ENCODE results near the gene LRBA.

Gene LRBA

DNA sequence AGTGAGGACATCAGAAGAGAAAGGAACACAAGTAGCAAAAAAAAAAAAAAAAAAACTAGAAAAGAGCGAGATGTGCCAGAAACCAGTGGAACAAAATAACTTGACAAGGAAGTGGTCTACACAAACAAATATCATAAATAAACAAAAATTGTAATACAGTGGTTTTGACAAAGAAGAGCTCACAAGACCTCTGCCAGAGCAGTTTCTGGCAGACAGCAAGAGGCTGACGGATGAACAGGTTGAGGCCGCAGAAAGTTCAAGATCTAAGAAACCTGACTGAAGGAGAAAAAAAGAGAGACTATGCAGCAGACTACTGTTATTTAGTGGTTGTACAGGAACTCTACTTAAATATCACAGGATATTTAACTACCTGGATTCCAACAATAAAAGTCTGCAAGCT lies 367.0 kb downstream of the LRBA start:
- no peak for DNase-seq

- DNase-seq, result no peak
These were observed 368.1 kb downstream of the LRBA start for GRCh38 chr4:150647008-150647407.

GRCh38 chr4:150641612-150642011 lies 373.5 kb downstream of the LRBA start:
- DNase-seq, result no peak

GRCh38 chr4:150632639-150633038 lies 382.4 kb downstream of the LRBA start:
- DNase-seq, result no peak

DNA sequence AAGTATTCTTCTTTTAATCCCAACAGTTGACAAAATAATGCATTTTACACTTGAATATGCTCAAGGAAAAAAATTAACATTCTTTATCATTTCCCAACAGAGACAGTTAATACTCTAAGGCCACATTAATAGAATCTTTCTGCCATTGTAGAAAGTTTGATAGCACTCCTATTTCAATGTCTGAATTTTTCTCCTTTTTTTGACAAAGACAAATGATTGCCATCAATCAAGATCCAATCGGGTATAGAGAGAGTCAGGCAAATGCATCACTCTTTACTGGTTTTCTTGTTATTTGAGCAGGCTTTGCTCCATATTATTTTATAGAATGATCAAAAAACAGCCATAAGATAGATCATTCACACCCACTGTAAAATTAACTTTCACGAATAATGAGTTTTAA lies 387.0 kb downstream of the LRBA start:
- DNase-seq, result no peak

DNA sequence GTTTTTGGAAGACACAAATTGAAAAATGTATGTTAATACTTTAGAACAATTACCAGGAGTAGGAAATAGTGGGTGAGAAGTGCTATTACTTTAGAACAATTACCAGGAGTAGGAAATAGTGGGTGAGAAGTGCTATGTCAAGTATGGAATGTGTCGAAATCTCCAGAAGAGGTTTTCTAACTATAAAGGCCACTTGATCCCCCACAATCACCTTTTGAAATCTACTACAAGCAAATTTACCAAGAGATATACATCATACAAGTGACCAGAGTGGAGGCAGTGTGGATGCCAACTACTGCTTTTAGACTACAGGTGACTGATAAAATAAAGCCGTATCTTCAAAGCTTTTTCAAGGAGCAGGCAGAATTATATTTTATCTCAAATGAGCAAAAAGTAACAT lies 390.1 kb downstream of the LRBA start:
- DNase-seq, result no peak

DNA sequence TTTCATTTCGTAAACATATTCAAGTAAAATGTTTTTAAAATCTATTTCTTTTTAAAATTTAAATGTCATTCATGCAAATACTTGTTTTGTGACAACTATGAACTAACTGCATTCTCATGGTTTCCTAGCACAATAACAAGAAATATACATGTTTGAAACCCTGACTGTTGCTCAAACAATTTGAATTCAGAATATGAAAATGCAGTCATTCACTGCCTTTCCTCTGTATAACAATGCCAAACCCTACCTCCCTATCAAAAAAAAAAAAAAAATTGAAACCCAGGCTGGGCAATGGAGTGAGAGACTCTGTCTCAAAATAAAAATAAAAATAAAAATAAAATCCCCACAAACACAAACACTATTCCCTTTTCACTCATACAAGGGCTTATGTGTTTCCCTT lies 391.0 kb downstream of the LRBA start:
- no peak for DNase-seq

DNA sequence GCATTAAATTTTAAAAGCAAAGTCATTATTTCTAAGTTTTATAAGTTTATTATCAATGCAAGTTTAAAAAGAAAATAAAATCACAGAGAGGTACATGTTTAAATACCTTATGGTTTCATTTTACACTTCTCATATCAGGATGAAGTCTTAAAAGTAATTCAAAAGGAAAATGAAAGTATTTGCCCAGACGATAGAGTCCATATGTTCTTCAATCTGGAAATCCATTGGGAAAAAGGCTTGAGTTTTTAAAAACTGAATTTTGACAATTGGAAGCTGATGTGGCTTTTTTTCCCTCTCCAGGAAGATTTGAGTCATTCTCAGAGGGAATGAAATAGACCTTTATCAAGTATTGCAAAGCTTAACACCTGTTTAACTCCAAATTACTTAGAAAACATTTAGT lies 396.0 kb downstream of the LRBA start:
- no peak for DNase-seq

- no peak for DNase-seq
These were observed 406.0 kb downstream of the LRBA start for GRCh38 chr4:150609131-150609530.

DNA sequence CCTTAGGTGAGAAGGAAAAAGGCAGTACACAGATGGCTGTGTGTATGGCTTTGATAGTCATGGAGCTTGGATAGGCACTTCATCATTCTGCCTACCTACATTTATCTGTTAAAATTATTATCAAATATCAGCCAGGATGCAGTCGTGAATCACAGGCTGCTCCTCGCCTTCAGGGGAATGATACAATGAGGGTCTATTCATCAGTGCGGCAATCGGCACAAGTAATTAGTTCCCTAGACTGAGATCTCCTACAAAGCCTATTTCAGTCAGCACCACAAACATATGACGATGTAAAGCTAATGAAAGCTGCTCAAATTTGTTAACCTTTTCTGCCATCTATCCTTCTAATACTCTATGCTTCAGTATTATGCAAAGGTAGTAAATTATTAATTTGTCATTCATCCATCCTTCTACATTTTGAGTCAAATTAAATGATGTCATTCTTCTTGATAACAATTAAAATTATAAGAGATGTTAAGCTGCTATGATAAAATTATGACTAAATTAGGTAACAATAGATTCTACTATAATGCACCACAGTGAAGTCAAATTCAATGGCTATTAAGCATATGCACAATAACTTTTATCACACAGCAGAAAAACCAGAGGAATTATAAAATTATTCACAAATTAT lies 414.2 kb downstream of the LRBA start:
- no peak for DNase-seq

- no peak for DNase-seq
These were observed 415.5 kb downstream of the LRBA start for GRCh38 chr4:150599547-150599946.

GRCh38 chr4:150598909-150599308 lies 416.2 kb downstream of the LRBA start:
- DNase-seq, result no peak

- no peak for DNase-seq
These were observed 421.1 kb downstream of the LRBA start for GRCh38 chr4:150593996-150594395.

DNA sequence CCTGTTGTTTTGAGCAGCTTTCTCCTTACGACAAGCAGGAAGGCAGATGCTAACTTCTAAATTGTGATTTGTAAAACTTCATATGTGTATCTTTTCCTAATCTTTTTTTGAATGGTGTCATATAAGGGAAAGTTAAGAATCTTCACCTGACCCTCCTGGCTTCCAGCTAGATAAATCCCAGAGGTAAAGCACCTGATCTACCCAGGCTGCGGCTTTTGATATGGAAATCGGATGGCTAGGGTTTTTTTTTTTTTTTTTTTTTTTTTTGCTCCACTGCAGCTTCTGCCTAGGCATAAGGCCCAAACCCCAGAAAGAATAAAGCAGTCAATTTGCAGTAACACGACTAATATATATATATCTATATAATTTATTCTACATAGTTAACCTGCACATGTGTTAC lies 423.2 kb downstream of the LRBA start:
- DNase-seq, result no peak

DNA sequence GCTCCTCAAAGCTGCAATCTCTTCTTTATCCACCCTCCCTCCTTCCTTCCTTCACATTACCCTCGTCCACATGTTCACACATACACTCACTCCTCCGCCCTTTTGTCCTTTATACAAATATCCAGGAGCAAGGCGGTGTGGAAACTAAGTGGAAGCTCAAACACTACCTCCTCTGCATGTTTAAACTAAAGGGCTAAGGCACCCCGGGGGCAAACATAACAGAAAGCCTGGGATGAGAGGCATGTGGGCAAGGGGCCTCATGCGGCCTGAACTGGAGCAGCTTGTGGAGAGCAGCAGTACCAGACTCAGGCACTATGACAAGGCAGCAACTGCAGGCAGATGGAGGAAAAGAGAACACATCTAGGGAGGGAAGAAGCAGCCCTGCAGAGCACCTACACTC lies 423.7 kb downstream of the LRBA start:
- DNase-seq, result no peak

DNA sequence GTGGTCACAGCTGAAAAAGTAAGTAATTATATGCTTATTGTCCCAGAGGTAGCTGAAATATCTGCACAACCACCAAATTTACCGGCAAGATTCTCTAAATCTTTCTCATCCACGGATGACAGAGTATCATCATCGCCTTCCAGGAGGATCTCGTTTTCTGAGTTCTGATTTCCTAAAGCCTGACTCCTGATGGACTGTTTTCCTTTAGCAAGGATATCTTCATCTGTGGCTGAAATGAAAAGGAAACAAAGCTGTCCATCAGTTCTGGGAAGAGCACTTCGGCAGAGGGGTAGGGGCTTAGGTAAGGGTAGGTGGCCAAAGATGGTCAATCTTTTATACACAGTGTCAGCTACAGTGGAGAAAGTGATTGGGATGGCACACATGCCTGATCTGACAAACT lies 424.5 kb downstream of the LRBA start:
- no peak for DNase-seq

- no peak for DNase-seq
These were observed 425.9 kb downstream of the LRBA start for GRCh38 chr4:150589157-150589556.

DNA sequence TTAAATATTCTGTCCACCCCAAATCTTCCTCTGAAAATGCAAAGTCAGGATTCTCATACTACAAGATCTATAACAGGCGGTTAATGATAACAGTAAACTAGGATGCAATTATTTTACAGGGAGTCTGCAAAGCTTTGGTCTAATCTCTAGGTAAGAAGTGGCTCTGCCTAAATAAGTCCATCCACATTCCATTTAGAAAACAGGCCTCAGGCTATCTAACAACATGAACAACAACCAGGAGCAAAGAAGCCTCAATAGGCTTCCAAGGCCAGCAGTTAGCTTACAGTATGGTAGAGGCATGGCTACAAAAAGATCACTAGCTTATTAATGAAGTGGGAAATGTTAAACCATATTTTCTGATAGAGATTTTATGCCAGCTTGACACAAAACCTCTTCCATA lies 426.8 kb downstream of the LRBA start:
- DNase-seq, result no peak

- DNase-seq, result no peak
These were observed 428.8 kb downstream of the LRBA start for GRCh38 chr4:150586162-150586810.

- no peak for DNase-seq
These were observed 429.5 kb downstream of the LRBA start for GRCh38 chr4:150585611-150586010.

DNA sequence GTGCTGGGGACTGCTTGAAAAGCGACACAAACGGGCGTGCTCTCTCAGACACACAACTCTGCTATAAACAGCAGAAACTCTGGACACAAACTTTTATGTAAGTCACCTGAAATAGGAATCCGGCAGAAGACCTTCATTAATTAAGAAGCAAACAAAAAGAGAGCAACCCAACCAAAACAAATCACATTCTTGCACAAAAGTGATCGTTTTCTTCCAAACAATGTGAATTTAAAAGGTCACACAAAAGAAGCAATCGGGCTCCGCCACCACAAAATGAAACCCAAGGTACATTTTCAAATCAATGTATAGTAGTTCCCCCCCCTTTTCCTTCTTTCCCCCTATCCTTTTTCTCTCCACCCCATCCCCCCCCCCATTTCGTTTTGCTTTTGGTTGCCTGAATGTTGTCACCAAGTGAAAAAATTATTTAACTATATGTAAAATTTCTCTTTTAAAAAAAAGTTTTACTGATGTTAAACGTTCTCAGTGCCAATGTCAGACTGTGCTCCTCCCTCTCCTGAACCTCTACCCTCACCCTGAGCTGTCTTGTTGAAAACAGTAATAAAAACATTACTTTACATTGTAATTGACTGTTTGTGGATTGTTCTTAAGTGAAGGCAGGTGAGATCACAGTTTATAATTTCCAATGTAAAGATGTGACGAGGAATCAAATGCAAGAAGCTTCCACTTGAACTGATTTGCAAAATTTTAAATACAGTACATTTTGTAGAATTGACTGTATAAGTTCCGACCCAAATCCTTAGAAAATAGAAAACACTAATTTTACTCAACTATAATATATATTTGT lies 430.8 kb downstream of the LRBA start:
- no peak for DNase-seq

GRCh38 chr4:150583287-150584110 lies 431.6 kb downstream of the LRBA start:
- no peak for DNase-seq

- no peak for DNase-seq
These were observed 432.2 kb downstream of the LRBA start for GRCh38 chr4:150582873-150583286.

Data from CD4-positive, alpha-beta T cell treated with Interleukin-12 subunit alpha and Interleukin-12 subunit beta, for 1 hour (primary cell).